Measurements from ENCODE around the gene ZNRF1. TPM values are rescaled to one million over a fixed set of nuclear protein-coding genes. Genes with fewer than 3 reads are reported as not detected.

ZNRF1 gene
- total and polyA plus RNA-seq, 2 of the 13 experiments (the other 11 are each of a cell fraction or from before 2014, with no cell fraction given): 43.9 to 58.7 TPM

GRCh38 chr16:75035410-75035968 is 36.7 kb downstream of the ZNRF1 start:
- no TSS peak for BruUV-seq (replicated peaks)
- ChIA-PET POLR2A (interaction anchor here (0.6 to 0.9 kb wide), 2 partner anchors 25 to 50 kb away, joined by 3 read pairs; partner anchors contain the start of gene WDR59), CTCF (ENCODE audit: low intra/inter-chr PET ratio, low total read pairs) (no interaction called here)
- intact Hi-C loops (cut with micrococcal nuclease; ENCODE audit: unreplicated experiment): no loop called here
- no peak for FAIRE-seq
- Histone ChIP-seq H3K36me3 (replicated peaks in 1 of 2; ENCODE audit: control insufficient read depth in 1 of 2, insufficient read depth in 2 of 2, low read length in 2 of 2) (peaks cover 4 to 17% of the 10 kb centered on the region in 2 experiments; a peak in 4 of 5 replicates), H4K20me1 (ENCODE audit: insufficient read depth, low read length) (peaks cover 16% of the 10 kb centered on the region; the same call in 1 of the 2 replicates), H3K4me3 (replicated peaks in 1 of 3; ENCODE audit: insufficient read depth in 1 of 3, low read depth in 2 of 3, low read length in 3 of 3) (no peak overlapping the region), H3K27ac (ENCODE audit: extremely low read length, insufficient read depth, low read length) (no peak overlapping the region), H2AFZ (ENCODE audit: low read length) (no peak overlapping the region), H3K9me3 (ENCODE audit: low read length) (peaks cover 18% of the 10 kb centered on the region; the same call in 1 of the 2 replicates), H3K4me1 (ENCODE audit: insufficient read depth, low read length) (peaks cover 7% of the 10 kb centered on the region; the same call in 1 of the 2 replicates), H3K27me3 (ENCODE audit: control insufficient read depth in 1 of 2, insufficient read depth in 2 of 2, low read length in 2 of 2) (no peaks in the 10 kb centered on the region), H3K4me2 (ENCODE audit: low read depth, low read length) (no peak overlapping the region), H3K9ac (ENCODE audit: insufficient read depth, low read depth, low read length) (no peak overlapping the region), H3K79me2 (ENCODE audit: insufficient read depth, low read length) (peaks cover 96% of the 10 kb centered on the region)
- TF ChIP-seq ZNF160 (CRISPR knock-in tag; IDR thresholded peaks at IDR 0.05) (peak; percentile 91), ZBTB33 (CRISPR knock-in tag; IDR thresholded peaks at IDR 0.05) (0 out of 2 replicates have a peak, but pooled peaks have one; percentile 19)
- TF ChIP-seq, protein P1, sequence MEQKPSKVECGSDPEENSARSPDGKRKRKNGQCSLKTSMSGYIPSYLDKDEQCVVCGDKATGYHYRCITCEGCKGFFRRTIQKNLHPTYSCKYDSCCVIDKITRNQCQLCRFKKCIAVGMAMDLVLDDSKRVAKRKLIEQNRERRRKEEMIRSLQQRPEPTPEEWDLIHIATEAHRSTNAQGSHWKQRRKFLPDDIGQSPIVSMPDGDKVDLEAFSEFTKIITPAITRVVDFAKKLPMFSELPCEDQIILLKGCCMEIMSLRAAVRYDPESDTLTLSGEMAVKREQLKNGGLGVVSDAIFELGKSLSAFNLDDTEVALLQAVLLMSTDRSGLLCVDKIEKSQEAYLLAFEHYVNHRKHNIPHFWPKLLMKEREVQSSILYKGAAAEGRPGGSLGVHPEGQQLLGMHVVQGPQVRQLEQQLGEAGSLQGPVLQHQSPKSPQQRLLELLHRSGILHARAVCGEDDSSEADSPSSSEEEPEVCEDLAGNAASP (CRISPR knock-in tag; IDR thresholded peaks at IDR 0.05; ENCODE audit: borderline replicate concordance): no peak
- WGBS (ENCODE audit: low lambda C conversion rate): 92% methylated on average over 9 of the region's 9 CpGs
- peak; percentile 29; the same call in 1 of the 3 replicates for ATAC-seq
- in situ Hi-C loops (cut with HindIII; ENCODE audit: extremely low pct_ligation_motif_present, low pct_unique_long_range_greater_than_20kb): no loop called here
- DNase-seq (ENCODE audit: low spot score): no peak

Measured in HepG2 (cell line).